GM23338 (cell line): ENCODE data around the gene SLC4A5. TPM values are rescaled to one million over a fixed set of nuclear protein-coding genes. Genes with fewer than 3 reads are reported as not detected.

Experiments
- ATAC-seq: fragments of 200-7000 bp; cut with Tn5 transposase; 3 replicates; pipeline ENCODE4 v1.9.1; 2020
- DNase-seq: peaks from one replicate; pipeline ENCODE4 v3.0.0-alpha.2; 2015; ENCODE audit warnings: low spot score
- H2AFZ ChIP-seq: fragments of 200-600 bp; sonication (generic); 2 replicates; pipeline ENCODE4 v1.8.0; 2016; ENCODE audit warnings: antibody characterized with exemption, mild to moderate bottlenecking, moderate library complexity
- H3F3A ChIP-seq: fragments of 200-600 bp; sonication (generic); replicated peaks from 2 replicates; pipeline ENCODE4 v1.8.0; 2017; ENCODE audit warnings: antibody characterized with exemption, mixed run types, low read depth
- H3K27ac ChIP-seq: fragments of 200-600 bp; sonication (generic); 2 replicates; pipeline ENCODE4 v1.6.1; 2016; ENCODE audit warnings: low read depth
- H3K27me3 ChIP-seq: fragments of 200-600 bp; sonication (generic); 2 replicates; pipeline ENCODE4 v1.8.0; 2016; ENCODE audit warnings: mild to moderate bottlenecking, mixed run types, moderate library complexity; ENCODE audit not compliant: insufficient read depth
- H3K36me3 ChIP-seq: fragments of 200-600 bp; sonication (generic); 2 replicates; pipeline ENCODE4 v1.8.0; 2016; ENCODE audit warnings: mild to moderate bottlenecking; ENCODE audit not compliant: insufficient read depth
- H3K4me1 ChIP-seq: fragments of 200-600 bp; sonication (generic); 2 replicates; pipeline ENCODE4 v1.8.0; 2016; ENCODE audit warnings: mild to moderate bottlenecking, moderate library complexity; ENCODE audit not compliant: insufficient read depth
- H3K4me2 ChIP-seq: fragments of 200-600 bp; sonication (generic); 2 replicates; pipeline ENCODE4 v1.7.1; 2017; ENCODE audit warnings: mixed run types
- H3K4me3 ChIP-seq: fragments of 200-600 bp; sonication (generic); 2 replicates; pipeline ENCODE4 v1.6.1; 2016; ENCODE audit warnings: mixed run types
- H3K79me2 ChIP-seq: fragments of 200-600 bp; sonication (generic); replicated peaks from 2 replicates; pipeline ENCODE4 v1.8.0; 2017; ENCODE audit warnings: mild to moderate bottlenecking; ENCODE audit not compliant: insufficient read depth
- H3K9me2 ChIP-seq: fragments of 200-600 bp; sonication (generic); 2 replicates; pipeline ENCODE4 v1.8.0; 2017; ENCODE audit not compliant: insufficient read depth
- H4K20me1 ChIP-seq: fragments of 200-600 bp; sonication (generic); replicated peaks from 2 replicates; pipeline ENCODE4 v1.8.0; 2017; ENCODE audit warnings: mild to moderate bottlenecking; ENCODE audit not compliant: insufficient read depth
- H3K27ac Mint-ChIP-seq: 2 replicates; pipeline ENCODE4 v1.8.0; 2020; ENCODE audit warnings: inconsistent platforms, mild to moderate bottlenecking, moderate library complexity, mixed read lengths
- H3K27me3 Mint-ChIP-seq: 3 replicates; pipeline ENCODE4 v1.8.0; 2022; ENCODE audit warnings: low read depth, mild to moderate bottlenecking, moderate library complexity, mixed read lengths, inconsistent platforms; ENCODE audit not compliant: insufficient read depth, poor library complexity
- H3K36me3 Mint-ChIP-seq: 3 replicates; pipeline ENCODE4 v1.8.0; 2021; ENCODE audit warnings: low read depth, mild to moderate bottlenecking, inconsistent platforms, moderate library complexity, mixed read lengths
- H3K4me1 Mint-ChIP-seq: 3 replicates; pipeline ENCODE4 v1.8.0; 2020; ENCODE audit warnings: mild to moderate bottlenecking, inconsistent platforms, mixed read lengths
- H3K4me3 Mint-ChIP-seq: 3 replicates; pipeline ENCODE4 v1.8.0; 2021; ENCODE audit warnings: moderate library complexity, mild to moderate bottlenecking, inconsistent platforms, mixed read lengths
- H3K9me3 Mint-ChIP-seq: 3 replicates; pipeline ENCODE4 v1.8.0; 2020; ENCODE audit warnings: moderate library complexity, mild to moderate bottlenecking, inconsistent platforms, mixed read lengths
- CREB1 ChIP-seq: fragments of 250-450 bp; sonication (Bioruptor Pico); IDR thresholded peaks from 2 replicates; pipeline ENCODE4 v1.5.0; 2020; ENCODE audit warnings: low read depth, mild to moderate bottlenecking, moderate library complexity
- EZH2 ChIP-seq: fragments of 200-600 bp; sonication (generic); IDR thresholded peaks from one replicate; pipeline ENCODE4 v1.8.0; 2017; ENCODE audit warnings: antibody characterized with exemption, mild to moderate bottlenecking, low read depth; ENCODE audit not compliant: unreplicated experiment
- EZH2phosphoT487 ChIP-seq: fragments of 200-600 bp; sonication (generic); IDR thresholded peaks from one replicate; pipeline ENCODE4 v1.8.1; 2018; ENCODE audit warnings: antibody characterized with exemption; ENCODE audit not compliant: unreplicated experiment
- JUNB ChIP-seq: IDR thresholded peaks from one replicate; pipeline ENCODE4 v1.6.1; 2016; ENCODE audit warnings: antibody characterized with exemption; ENCODE audit not compliant: unreplicated experiment
- NANOG ChIP-seq: IDR thresholded peaks from 2 replicates; pipeline ENCODE4 v1.6.1; 2016; ENCODE audit warnings: antibody characterized with exemption, borderline replicate concordance
- POLR2AphosphoS5 ChIP-seq: IDR thresholded peaks from 2 replicates; pipeline ENCODE4 v1.6.1; 2016; ENCODE audit warnings: antibody characterized with exemption, low read depth
- STAT1 ChIP-seq: IDR thresholded peaks from one replicate; pipeline ENCODE4 v1.6.1; 2016; ENCODE audit warnings: antibody characterized with exemption; ENCODE audit not compliant: unreplicated experiment
- ZNF114 ChIP-seq: fragments of 250-450 bp; sonication (Bioruptor Pico); IDR thresholded peaks from 2 replicates; pipeline ENCODE4 v1.5.0; 2020; ENCODE audit warnings: mild to moderate bottlenecking, moderate library complexity
- polyA plus RNA-seq: library from polyadenylated mRNA; unstranded; fragments of >200 nt; fragmentation: Nextera tagmentation; extraction: Ambion mirVana; gene quantifications from 2 replicates; pipeline ENCODE4 v1.2.1, GENCODE V29; 2016
- total RNA-seq: library from RNA; depleted of rRNA; stranded (reverse); fragments of >200 nt; shearing (Covaris generic); gene quantifications from 2 replicates; pipeline ENCODE4 v1.2.3, GENCODE V29; 2014
- TF ChIP-seq, protein P1 (sequence below), 2 experiments: fragments of 200-600 bp in 1 of 2; sonication (generic) in 1 of 2; conservative IDR thresholded peaks; 2 replicates each; pipeline versions ENCODE4 v1.5.1 to v1.6.1; 2016 to 2017; ENCODE audit warnings: antibody characterized with exemption in 2 of 2, low read depth in 2 of 2, mild to moderate bottlenecking in 2 of 2, moderate library complexity in 1 of 2

Gene SLC4A5
- total and polyA plus RNA-seq, 2 experiments from 2014 or later: 0.24 to 0.70 TPM

DNA sequence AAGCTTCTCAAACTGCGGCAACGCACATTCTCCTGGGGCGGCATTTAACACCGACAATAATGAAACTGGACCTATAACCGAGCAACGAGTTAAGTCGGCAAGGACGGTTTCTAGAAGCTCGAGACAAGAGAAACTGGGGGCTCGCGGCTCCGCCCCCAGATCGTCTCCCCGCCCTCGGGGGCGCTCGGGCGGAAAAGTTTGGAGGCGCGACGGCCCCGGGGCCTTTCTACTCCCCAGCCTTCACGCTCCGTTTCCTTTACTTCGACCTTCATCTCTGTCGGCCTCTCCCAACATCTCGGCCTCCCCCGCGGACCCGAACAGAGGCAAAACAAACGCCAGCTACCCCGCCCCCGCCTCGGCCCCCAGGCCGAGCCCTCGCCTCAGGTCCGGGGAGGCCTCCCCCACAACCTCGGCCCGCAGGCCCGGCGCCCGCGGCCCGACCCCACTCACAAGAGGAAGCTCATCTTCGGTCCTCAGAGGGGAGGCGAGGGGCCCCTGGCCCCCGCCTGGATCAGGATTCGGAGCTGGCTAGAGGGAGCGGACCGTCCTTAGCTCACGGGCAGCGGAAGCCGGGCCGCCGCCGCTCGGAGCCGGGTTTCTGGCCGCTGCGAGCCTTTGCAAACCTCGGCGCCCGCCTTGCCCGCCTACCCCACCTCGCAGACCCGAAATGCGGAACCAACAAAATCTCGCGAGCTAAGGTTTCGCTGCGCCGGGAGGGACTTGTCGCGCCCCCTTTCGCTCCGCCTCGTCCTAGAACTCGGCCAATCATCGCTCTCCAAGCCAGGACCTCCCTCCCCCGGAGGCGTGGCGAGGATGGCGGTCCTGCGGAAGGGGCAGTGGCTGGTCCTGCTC lies 164.8 kb downstream of the SLC4A5 start, which contains the start of gene MOB1A:
TSS of gene MOB1A (minus strand) at position 669 of the 852 bp plus-strand sequence. CDS start at position 464, 205 bp downstream.
- Mint-ChIP-seq H3K27me3 (peaks cover 8% of the 10 kb centered on the region), H3K27ac (peak within 1 kb of the TSS; percentile 88), H3K4me1 (peaks cover 16% of the 10 kb centered on the region; the same call in 2 of the 3 replicates), H3K9me3 (peaks cover 7% of the 10 kb centered on the region), H3K36me3 (peaks cover 32% of the 10 kb centered on the region), H3K4me3 (peak within 1 kb of the TSS; percentile 97)
- TF ChIP-seq STAT1 (no peak), POLR2AphosphoS5 (peak; percentile 91)
- ATAC-seq (peak; percentile 96), DNase-seq (peak; percentile 100)
- Histone ChIP-seq H4K20me1 (peaks cover 32% of the 10 kb centered on the region), H3K9me2 (no peaks in the 10 kb centered on the region), H3F3A (0 out of 2 replicates have a peak, but pooled peaks cover 3% of the 10 kb centered on the region), H3K27ac (peak within 1 kb of the TSS; percentile 92), H2AFZ (no peak within 1 kb of the TSS), H3K4me3 (peak within 1 kb of the TSS; percentile 81), H3K4me1 (peaks cover 14% of the 10 kb centered on the region), H3K79me2 (peaks cover 49% of the 10 kb centered on the region), H3K4me2 (peak within 1 kb of the TSS; percentile 72), H3K27me3 (no peaks in the 10 kb centered on the region), H3K36me3 (peaks cover 9% of the 10 kb centered on the region; the same call in 1 of the 2 replicates)

DNA sequence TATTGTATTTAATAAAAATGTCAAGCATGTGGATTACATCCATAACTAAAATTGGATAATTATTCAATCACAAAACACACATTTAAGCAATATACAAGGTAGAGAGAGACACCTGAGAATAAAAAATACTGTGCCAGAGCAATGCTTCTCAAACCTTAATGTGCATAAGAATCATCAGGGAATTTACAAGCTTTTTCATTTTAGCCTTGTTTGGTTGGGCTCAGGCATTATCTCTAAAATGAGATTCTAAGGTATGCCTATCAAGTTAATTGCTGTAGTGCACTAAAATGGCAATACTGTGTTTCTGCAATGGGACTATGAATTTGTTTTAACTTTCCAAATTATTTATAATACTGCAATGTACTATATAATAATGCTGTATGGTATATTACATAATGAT lies 165.5 kb downstream of the SLC4A5 start:
- peaks cover 9% of the 10 kb centered on the region for H3K36me3 ChIP-seq
- H3K4me1 Mint-ChIP-seq: peaks cover 16% of the 10 kb centered on the region; the same call in 2 of the 3 replicates
- H3F3A ChIP-seq: 0 out of 2 replicates have a peak, but pooled peaks cover 3% of the 10 kb centered on the region
- no peak overlapping the region for H2AFZ ChIP-seq
- peak overlapping the region; percentile 88 for H3K27ac Mint-ChIP-seq
- ATAC-seq (no peak), DNase-seq (no peak)
- H3K4me3 ChIP-seq: peak overlapping the region; percentile 81
- peak overlapping the region; percentile 72 for H3K4me2 ChIP-seq
- peak overlapping the region; percentile 97 for H3K4me3 Mint-ChIP-seq
- no peaks in the 10 kb centered on the region for H3K9me2 ChIP-seq
- H3K36me3 Mint-ChIP-seq: peaks cover 32% of the 10 kb centered on the region
- no peaks in the 10 kb centered on the region for H3K27me3 ChIP-seq
- TF ChIP-seq CREB1 (CRISPR knock-in tag) (no peak), EZH2 (no peak)
- TF ChIP-seq, protein P1, sequence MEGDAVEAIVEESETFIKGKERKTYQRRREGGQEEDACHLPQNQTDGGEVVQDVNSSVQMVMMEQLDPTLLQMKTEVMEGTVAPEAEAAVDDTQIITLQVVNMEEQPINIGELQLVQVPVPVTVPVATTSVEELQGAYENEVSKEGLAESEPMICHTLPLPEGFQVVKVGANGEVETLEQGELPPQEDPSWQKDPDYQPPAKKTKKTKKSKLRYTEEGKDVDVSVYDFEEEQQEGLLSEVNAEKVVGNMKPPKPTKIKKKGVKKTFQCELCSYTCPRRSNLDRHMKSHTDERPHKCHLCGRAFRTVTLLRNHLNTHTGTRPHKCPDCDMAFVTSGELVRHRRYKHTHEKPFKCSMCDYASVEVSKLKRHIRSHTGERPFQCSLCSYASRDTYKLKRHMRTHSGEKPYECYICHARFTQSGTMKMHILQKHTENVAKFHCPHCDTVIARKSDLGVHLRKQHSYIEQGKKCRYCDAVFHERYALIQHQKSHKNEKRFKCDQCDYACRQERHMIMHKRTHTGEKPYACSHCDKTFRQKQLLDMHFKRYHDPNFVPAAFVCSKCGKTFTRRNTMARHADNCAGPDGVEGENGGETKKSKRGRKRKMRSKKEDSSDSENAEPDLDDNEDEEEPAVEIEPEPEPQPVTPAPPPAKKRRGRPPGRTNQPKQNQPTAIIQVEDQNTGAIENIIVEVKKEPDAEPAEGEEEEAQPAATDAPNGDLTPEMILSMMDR (conservative IDR thresholded peaks at IDR 0.05; ENCODE audit: low read depth in 2 of 2): no peak
- H3K27me3 Mint-ChIP-seq: peaks cover 8% of the 10 kb centered on the region
- peaks cover 40% of the 10 kb centered on the region for H4K20me1 ChIP-seq
- peaks cover 14% of the 10 kb centered on the region for H3K4me1 ChIP-seq
- H3K79me2 ChIP-seq: peaks cover 56% of the 10 kb centered on the region
- H3K27ac ChIP-seq: peak overlapping the region; percentile 92
- peaks cover 7% of the 10 kb centered on the region for H3K9me3 Mint-ChIP-seq

DNA sequence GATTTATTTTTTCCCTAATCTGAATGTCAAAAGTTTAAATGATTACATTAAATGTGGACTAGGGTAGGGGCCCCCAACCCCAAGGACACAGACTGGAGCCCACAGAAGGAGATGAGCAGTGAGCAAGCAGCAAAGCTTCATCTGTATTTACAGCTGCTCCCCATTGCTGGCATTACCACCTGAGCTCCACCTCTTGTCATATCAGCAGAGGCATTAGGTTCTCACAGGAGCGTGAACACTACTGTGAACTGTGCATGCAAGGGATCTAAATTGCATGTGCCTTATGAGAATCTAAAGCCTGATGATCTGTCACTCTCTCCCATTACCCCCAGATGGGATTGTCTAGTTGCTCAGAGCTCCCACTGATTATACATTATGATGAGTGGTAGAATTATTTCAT lies 168.3 kb downstream of the SLC4A5 start:
- Mint-ChIP-seq H3K9me3 (peaks cover 7% of the 10 kb centered on the region), H3K36me3 (peaks cover 53% of the 10 kb centered on the region), H3K27me3 (peaks cover 8% of the 10 kb centered on the region), H3K4me1 (peaks cover 9% of the 10 kb centered on the region; the same call in 2 of the 3 replicates), H3K27ac (no peak overlapping the region), H3K4me3 (no peak overlapping the region)
- ATAC-seq (no peak), DNase-seq (no peak)
- H3K4me2 ChIP-seq: no peak overlapping the region
- peaks cover 74% of the 10 kb centered on the region for H3K79me2 ChIP-seq
- H3K4me3 ChIP-seq: no peak overlapping the region
- no peaks in the 10 kb centered on the region for H3K9me2 ChIP-seq
- peaks cover 34% of the 10 kb centered on the region for H3K36me3 ChIP-seq
- no peak overlapping the region for H3K27ac ChIP-seq
- peaks cover 46% of the 10 kb centered on the region for H4K20me1 ChIP-seq
- H3K27me3 ChIP-seq: no peaks in the 10 kb centered on the region
- H3F3A ChIP-seq: 0 out of 2 replicates have a peak, but pooled peaks cover 3% of the 10 kb centered on the region
- no peak overlapping the region for H2AFZ ChIP-seq
- peaks cover 7% of the 10 kb centered on the region for H3K4me1 ChIP-seq
- TF ChIP-seq NANOG (no peak), POLR2AphosphoS5 (no peak), ZNF114 (CRISPR knock-in tag) (no peak), JUNB (no peak), EZH2phosphoT487 (no peak)
- TF ChIP-seq, protein P1 (conservative IDR thresholded peaks at IDR 0.05; ENCODE audit: low read depth in 2 of 2): no peak
